K562 (cell line): Measurements from ENCODE around the gene CYB5R4. TPM values are rescaled to one million over a fixed set of nuclear protein-coding genes. Genes with fewer than 3 reads are reported as not detected.
A peak's percentile ranks its signal among the peaks of the same experiment; 100 is the strongest.

Experiments
- ATAC-seq: fragments of 200-7000 bp; cut with Tn5 transposase; 3 replicates; pipeline ENCODE4 v1.9.1; 2020; ENCODE audit warnings: moderate library complexity
- BruUV-seq: library from RNA; stranded (reverse); fragments of 400-500 nt; replicated peaks from 2 replicates; lab custom pipeline; 2021; lab: Mats Ljungman, UMichigan
- CTCF ChIA-PET: fragments of 300-600 bp; formaldehyde crosslinking; extraction: SDS; loops from one replicate; lab custom pipeline; 2021; ENCODE audit warnings: low intra/inter-chr PET ratio; lab: Yijun Ruan, JAX
- POLR2A ChIA-PET: fragments of 300-600, 350-650 bp; sonication (Branson Sonifier 250); formaldehyde crosslinking; extraction: SDS; loops from one replicate; lab custom pipeline; 2021; ENCODE audit warnings: antibody characterized with exemption, inconsistent platforms; lab: Yijun Ruan, JAX
- DNase-seq, 4 experiments: peaks; one replicate each; pipeline versions ENCODE4 v3.0.0 to v3.0.0-alpha.2; 2011 to 2018; ENCODE audit warnings: low spot score in 3 of 4, mixed read lengths in 3 of 4; ENCODE audit errors: extremely low read depth in 1 of 4
- FAIRE-seq: peaks from 2 replicates; lab custom pipeline; 2011; peaks lifted over from hg19 to GRCh38; lab: Jason Lieb, UNC
- H2AFZ ChIP-seq: 2 replicates; pipeline ENCODE4 v1.6.0; 2011; ENCODE audit warnings: low read depth, low read length, control low read depth, inconsistent platforms
- H3K27ac ChIP-seq: fragments of 200-600 bp; 3 replicates; pipeline ENCODE4 v1.8.0; 2011; ENCODE audit warnings: low read depth, mild to moderate bottlenecking, control low read depth, inconsistent platforms, low read length, moderate library complexity, mixed read lengths; ENCODE audit errors: extremely low read depth
- H3K27me3 ChIP-seq, 2 experiments: fragments of 300-600 bp in 1 of 2; 2 replicates in 1 of 2; 3 replicates in 1 of 2; pipeline versions ENCODE4 v1.6.0 to v1.8.0; 2011; ENCODE audit warnings: inconsistent platforms in 2 of 2, low read length in 2 of 2, mild to moderate bottlenecking in 1 of 2, mixed read lengths in 1 of 2, moderate library complexity in 1 of 2; ENCODE audit not compliant: control insufficient read depth in 2 of 2, insufficient read depth in 2 of 2
- H3K36me3 ChIP-seq: fragments of 300-600 bp; 3 replicates; pipeline ENCODE4 v1.8.0; 2011; ENCODE audit warnings: mild to moderate bottlenecking, low read length, inconsistent platforms; ENCODE audit not compliant: control insufficient read depth, insufficient read depth
- H3K4me1 ChIP-seq, 2 experiments: fragments of 200-600 bp in 1 of 2; replicated peaks in 1 of 2; 2 replicates in 1 of 2; 3 replicates in 1 of 2; pipeline versions ENCODE4 v1.5.1 to v1.8.0; 2011; ENCODE audit warnings: inconsistent platforms in 2 of 2, low read length in 2 of 2, mild to moderate bottlenecking in 1 of 2, mixed read lengths in 1 of 2, moderate library complexity in 1 of 2; ENCODE audit not compliant: control insufficient read depth in 2 of 2, insufficient read depth in 2 of 2
- H3K4me2 ChIP-seq: 2 replicates; pipeline ENCODE4 v1.6.1; 2011; ENCODE audit warnings: low read length, control low read depth, inconsistent platforms, mixed read lengths; ENCODE audit not compliant: insufficient read depth
- H3K4me3 ChIP-seq: fragments of 200-600 bp; sonication (generic), shearing (Covaris generic); 2 replicates; pipeline ENCODE4 v1.5.1; 2016; ENCODE audit warnings: control low read depth, inconsistent platforms
- H3K79me2 ChIP-seq: fragments of 200-600 bp; 3 replicates; pipeline ENCODE4 v1.8.0; 2011; ENCODE audit warnings: low read length, inconsistent platforms; ENCODE audit not compliant: control insufficient read depth, insufficient read depth
- H3K9ac ChIP-seq, 2 experiments: 2 replicates each; pipeline versions ENCODE4 v1.6.0 to v1.6.1; 2011; ENCODE audit warnings: low read depth in 2 of 2, low read length in 2 of 2, control low read depth in 1 of 2, inconsistent platforms in 1 of 2, mild to moderate bottlenecking in 1 of 2, mixed read lengths in 1 of 2; ENCODE audit not compliant: insufficient read depth in 1 of 2
- H3K9me1 ChIP-seq: one replicate; pipeline ENCODE4 v1.6.0; 2011; ENCODE audit warnings: inconsistent platforms, mild to moderate bottlenecking, low read length, moderate library complexity; ENCODE audit not compliant: control insufficient read depth, insufficient read depth
- H3K9me3 ChIP-seq: replicated peaks from 2 replicates; pipeline ENCODE4 v1.5.1; 2011; ENCODE audit warnings: low read depth, low read length, inconsistent platforms; ENCODE audit not compliant: control insufficient read depth, insufficient read depth
- H4K20me1 ChIP-seq: replicated peaks from 2 replicates; pipeline ENCODE4 v1.6.1; 2011; ENCODE audit warnings: low read length, inconsistent platforms, mixed read lengths; ENCODE audit not compliant: control insufficient read depth, insufficient read depth
- DIDO1 ChIP-seq: fragments of 450-650 bp; IDR thresholded peaks from 2 replicates; pipeline ENCODE4 v1.6.1; 2016; ENCODE audit warnings: low read depth, missing biosample characterization, missing genetic modification characterization
- EP300 ChIP-seq: IDR thresholded peaks from 2 replicates; pipeline ENCODE4 v1.6.1; 2012; ENCODE audit warnings: low read length, improper control_type of control experiment
- KAT8 ChIP-seq: fragments of 450-650 bp; IDR thresholded peaks from 2 replicates; pipeline ENCODE4 v1.6.1; 2016; ENCODE audit warnings: low read depth, mild to moderate bottlenecking
- MAX ChIP-seq: sonication (generic); formaldehyde crosslinking; IDR thresholded peaks from 2 replicates; pipeline ENCODE4 v1.9.0; 2022; ENCODE audit warnings: mild to moderate bottlenecking, missing genetic modification reagents
- TGIF2 ChIP-seq: sonication (generic); formaldehyde crosslinking; IDR thresholded peaks from 2 replicates; pipeline ENCODE4 v1.8.1; 2022; ENCODE audit warnings: mild to moderate bottlenecking, missing genetic modification reagents, moderate library complexity
- ZNF354B ChIP-seq: fragments of 250-450 bp; sonication (Bioruptor Pico); IDR thresholded peaks from 2 replicates; pipeline ENCODE4 v1.4.0; 2020
- WGBS: fragments of 100-300 bp; shearing (Covaris generic); methylation state at CpG from one replicate; pipeline ENCODE4 v1.1.6; 2016; ENCODE audit warnings: low coverage, mixed read lengths; ENCODE audit not compliant: insufficient coverage; ENCODE audit errors: missing lambda C conversion rate; 5-methylcytosine and 5-hydroxymethylcytosine counted together
- in situ Hi-C: fragments of 300-500 bp; cut with MboI; formaldehyde crosslinking; loops from 4 replicates; pipeline ENCODE4 v1.15.0; 2018; ENCODE audit warnings: inconsistent platforms, mixed read lengths
- intact Hi-C: fragments of 100-400 bp; cut with micrococcal nuclease; formaldehyde crosslinking; loops from 2 replicates; pipeline ENCODE4 v1.14.2; 2022
- polyA plus RNA-seq, 8 experiments: library from polyadenylated mRNA; depleted of rRNA in 4 of 8; stranded (reverse) in 5 of 8; unstranded in 3 of 8; fragments of >200 nt; fragmentation: Nextera tagmentation in 2 of 8; fragmentation: Illumina TruSeq in 1 of 8; extraction: Ambion mirVana in 2 of 8; extraction: Trizol in 1 of 8; gene quantifications; 2 replicates each; pipeline versions ENCODE4 v1.2.1 to v1.2.3, GENCODE V29; 2011 to 2014; ENCODE audit warnings: inconsistent platforms in 1 of 8, missing spikeins in 1 of 8
- total RNA-seq, 7 experiments: library from RNA; depleted of rRNA in 6 of 7; stranded (reverse); fragments of >200 nt in 6 of 7; fragmentation: Illumina TruSeq in 2 of 7; extraction: Trizol in 2 of 7; gene quantifications; 2 replicates each; pipeline versions ENCODE4 v1.2.1 to v1.2.3, GENCODE V29; 2011 to 2021; ENCODE audit warnings: low replicate concordance in 1 of 7
- TF ChIP-seq, protein P1 (sequence below), 2 experiments: fragments of 150-350 bp in 1 of 2; IDR thresholded peaks; 2 replicates each; pipeline ENCODE4 v1.6.1; 2012 to 2016; ENCODE audit warnings: low read depth in 2 of 2, low read length in 2 of 2, mild to moderate bottlenecking in 1 of 2, moderate library complexity in 1 of 2
- TF ChIP-seq, protein P2 (sequence below): fragments of 250-450 bp; sonication (Bioruptor Pico); IDR thresholded peaks from 2 replicates; pipeline ENCODE4 v1.5.1; 2021; ENCODE audit warnings: mild to moderate bottlenecking
- TF ChIP-seq, protein P3 (sequence below), 3 experiments: fragments of 200-800 bp in 1 of 3; fragments of 250-450 bp in 1 of 3; fragments of 450-650 bp in 1 of 3; sonication (Bioruptor Pico) in 1 of 3; sonication (Bioruptor generic) in 1 of 3; formaldehyde crosslinking in 1 of 3; IDR thresholded peaks; 2 replicates each; pipeline versions ENCODE4 v1.6.1 to v1.8.0; 2016 to 2022; ENCODE audit warnings: mild to moderate bottlenecking in 2 of 3, missing genetic modification characterization in 2 of 3, missing compliant biosample characterization in 1 of 3, moderate library complexity in 1 of 3

Gene CYB5R4
- total and polyA plus RNA-seq, 9 of the 15 experiments (the other 6 are each of a cell fraction or from before 2014, with no cell fraction given), result 5.9 to 23.1 (median 19.0) TPM

DNA sequence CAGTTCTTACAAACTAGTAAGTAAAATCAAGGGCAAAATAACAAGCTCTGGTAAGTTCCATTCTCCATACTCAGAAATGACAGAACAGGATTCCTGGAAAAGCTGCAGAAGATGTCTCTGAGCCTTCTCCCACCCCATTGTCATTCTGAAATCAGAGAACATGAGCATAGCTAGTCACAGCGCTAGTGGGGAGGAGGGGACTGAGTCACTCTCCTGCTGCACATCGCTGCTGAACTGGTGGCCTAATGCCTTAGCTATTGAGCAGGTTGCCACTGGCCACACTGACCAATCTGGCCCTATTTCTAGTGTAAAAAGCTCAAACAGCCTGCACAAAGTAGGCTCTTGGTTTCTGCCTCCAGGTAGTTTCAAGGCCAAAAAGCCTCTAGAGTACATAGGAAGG lies 32.4 kb upstream of the CYB5R4 start:
- BruUV-seq, result no TSS peak
- intact Hi-C loops, result no loop called here
- Histone ChIP-seq H3K4me2 (no peak overlapping the region), H2AFZ (no peak overlapping the region), H3K27ac (no peak overlapping the region), H3K79me2 (no peaks in the 10 kb centered on the region), H4K20me1 (no peaks in the 10 kb centered on the region)
- 0% methylated on average over 2 of the region's 2 CpGs for WGBS
- TF ChIP-seq, protein P1, sequence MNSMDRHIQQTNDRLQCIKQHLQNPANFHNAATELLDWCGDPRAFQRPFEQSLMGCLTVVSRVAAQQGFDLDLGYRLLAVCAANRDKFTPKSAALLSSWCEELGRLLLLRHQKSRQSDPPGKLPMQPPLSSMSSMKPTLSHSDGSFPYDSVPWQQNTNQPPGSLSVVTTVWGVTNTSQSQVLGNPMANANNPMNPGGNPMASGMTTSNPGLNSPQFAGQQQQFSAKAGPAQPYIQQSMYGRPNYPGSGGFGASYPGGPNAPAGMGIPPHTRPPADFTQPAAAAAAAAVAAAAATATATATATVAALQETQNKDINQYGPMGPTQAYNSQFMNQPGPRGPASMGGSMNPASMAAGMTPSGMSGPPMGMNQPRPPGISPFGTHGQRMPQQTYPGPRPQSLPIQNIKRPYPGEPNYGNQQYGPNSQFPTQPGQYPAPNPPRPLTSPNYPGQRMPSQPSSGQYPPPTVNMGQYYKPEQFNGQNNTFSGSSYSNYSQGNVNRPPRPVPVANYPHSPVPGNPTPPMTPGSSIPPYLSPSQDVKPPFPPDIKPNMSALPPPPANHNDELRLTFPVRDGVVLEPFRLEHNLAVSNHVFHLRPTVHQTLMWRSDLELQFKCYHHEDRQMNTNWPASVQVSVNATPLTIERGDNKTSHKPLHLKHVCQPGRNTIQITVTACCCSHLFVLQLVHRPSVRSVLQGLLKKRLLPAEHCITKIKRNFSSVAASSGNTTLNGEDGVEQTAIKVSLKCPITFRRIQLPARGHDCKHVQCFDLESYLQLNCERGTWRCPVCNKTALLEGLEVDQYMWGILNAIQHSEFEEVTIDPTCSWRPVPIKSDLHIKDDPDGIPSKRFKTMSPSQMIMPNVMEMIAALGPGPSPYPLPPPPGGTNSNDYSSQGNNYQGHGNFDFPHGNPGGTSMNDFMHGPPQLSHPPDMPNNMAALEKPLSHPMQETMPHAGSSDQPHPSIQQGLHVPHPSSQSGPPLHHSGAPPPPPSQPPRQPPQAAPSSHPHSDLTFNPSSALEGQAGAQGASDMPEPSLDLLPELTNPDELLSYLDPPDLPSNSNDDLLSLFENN (IDR thresholded peaks at IDR 0.05; ENCODE audit: low read depth in 2 of 2, low read length in 2 of 2), result no peak
- TF ChIP-seq ZNF354B (CRISPR knock-in tag) (no peak), DIDO1 (tag) (no peak), EP300 (no peak), TGIF2 (CRISPR knock-in tag) (no peak), MAX (no peak), KAT8 (no peak)
- TF ChIP-seq, protein P2, sequence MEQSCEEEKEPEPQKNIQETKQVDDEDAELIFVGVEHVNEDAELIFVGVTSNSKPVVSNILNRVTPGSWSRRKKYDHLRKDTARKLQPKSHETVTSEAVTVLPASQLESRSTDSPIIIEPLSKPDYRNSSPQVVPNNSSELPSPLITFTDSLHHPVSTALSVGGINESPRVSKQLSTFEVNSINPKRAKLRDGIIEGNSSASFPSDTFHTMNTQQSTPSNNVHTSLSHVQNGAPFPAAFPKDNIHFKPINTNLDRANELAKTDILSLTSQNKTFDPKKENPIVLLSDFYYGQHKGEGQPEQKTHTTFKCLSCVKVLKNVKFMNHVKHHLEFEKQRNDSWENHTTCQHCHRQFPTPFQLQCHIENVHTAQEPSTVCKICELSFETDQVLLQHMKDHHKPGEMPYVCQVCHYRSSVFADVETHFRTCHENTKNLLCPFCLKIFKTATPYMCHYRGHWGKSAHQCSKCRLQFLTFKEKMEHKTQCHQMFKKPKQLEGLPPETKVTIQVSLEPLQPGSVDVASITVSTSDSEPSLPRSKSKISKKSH (CRISPR knock-in tag), result no peak
- TF ChIP-seq, protein P3, sequence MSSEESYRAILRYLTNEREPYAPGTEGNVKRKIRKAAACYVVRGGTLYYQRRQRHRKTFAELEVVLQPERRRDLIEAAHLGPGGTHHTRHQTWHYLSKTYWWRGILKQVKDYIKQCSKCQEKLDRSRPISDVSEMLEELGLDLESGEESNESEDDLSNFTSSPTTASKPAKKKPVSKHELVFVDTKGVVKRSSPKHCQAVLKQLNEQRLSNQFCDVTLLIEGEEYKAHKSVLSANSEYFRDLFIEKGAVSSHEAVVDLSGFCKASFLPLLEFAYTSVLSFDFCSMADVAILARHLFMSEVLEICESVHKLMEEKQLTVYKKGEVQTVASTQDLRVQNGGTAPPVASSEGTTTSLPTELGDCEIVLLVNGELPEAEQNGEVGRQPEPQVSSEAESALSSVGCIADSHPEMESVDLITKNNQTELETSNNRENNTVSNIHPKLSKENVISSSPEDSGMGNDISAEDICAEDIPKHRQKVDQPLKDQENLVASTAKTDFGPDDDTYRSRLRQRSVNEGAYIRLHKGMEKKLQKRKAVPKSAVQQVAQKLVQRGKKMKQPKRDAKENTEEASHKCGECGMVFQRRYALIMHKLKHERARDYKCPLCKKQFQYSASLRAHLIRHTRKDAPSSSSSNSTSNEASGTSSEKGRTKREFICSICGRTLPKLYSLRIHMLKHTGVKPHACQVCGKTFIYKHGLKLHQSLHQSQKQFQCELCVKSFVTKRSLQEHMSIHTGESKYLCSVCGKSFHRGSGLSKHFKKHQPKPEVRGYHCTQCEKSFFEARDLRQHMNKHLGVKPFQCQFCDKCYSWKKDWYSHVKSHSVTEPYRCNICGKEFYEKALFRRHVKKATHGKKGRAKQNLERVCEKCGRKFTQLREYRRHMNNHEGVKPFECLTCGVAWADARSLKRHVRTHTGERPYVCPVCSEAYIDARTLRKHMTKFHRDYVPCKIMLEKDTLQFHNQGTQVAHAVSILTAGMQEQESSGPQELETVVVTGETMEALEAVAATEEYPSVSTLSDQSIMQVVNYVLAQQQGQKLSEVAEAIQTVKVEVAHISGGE (CRISPR knock-in tag; IDR thresholded peaks at IDR 0.05), result no peak
- TF ChIP-seq, all 486 proteins: peak for 0
- in situ Hi-C loops, result no loop called here
- Histone ChIP-seq H3K9me1 (no peaks in the 10 kb centered on the region), H3K9ac (no peak overlapping the region), H3K27me3 (no peaks in the 10 kb centered on the region; a peak in 1 of 5 replicates), H3K4me3 (no peak overlapping the region), H3K9me3 (no peaks in the 10 kb centered on the region), H3K36me3 (no peaks in the 10 kb centered on the region), H3K4me1 (no peaks in the 10 kb centered on the region)
- FAIRE-seq (no peak), DNase-seq (peak in 2 of 4 experiments; percentile 5 to 11), ATAC-seq (no peak; the same call in 2 of the 3 replicates)
- CTCF ChIA-PET, result no interaction called here
- POLR2A ChIA-PET, result interaction anchor here (1.1 kb wide), 1 partner anchor 19 kb away, joined by 3 read pairs; no protein-coding TSS in a partner anchor
